H1 (cell line): ENCODE results near the gene GGT6. TPM values are rescaled to one million over a fixed set of nuclear protein-coding genes. Genes with fewer than 3 reads are reported as not detected.

Experiments used
- CTCF ChIA-PET: fragments of 300-600 bp; sonication (Branson Sonifier 250); formaldehyde crosslinking; loops from one replicate; lab custom pipeline; 2021; ENCODE audit not compliant: partially characterized antibody; lab: Charles Lee
- POLR2A ChIA-PET: fragments of 300-600 bp; sonication (Branson Sonifier 250); formaldehyde crosslinking; loops from one replicate; lab custom pipeline; 2021; ENCODE audit warnings: inconsistent platforms; ENCODE audit not compliant: partially characterized antibody; lab: Charles Lee
- DNase-seq, 2 experiments: peaks; one replicate each; pipeline versions ENCODE4 v3.0.0 to v3.0.0-alpha.2; 2010 to 2022; ENCODE audit warnings: low spot score in 2 of 2, low read depth in 1 of 2, mixed read lengths in 1 of 2
- FAIRE-seq: peaks from 2 replicates; lab custom pipeline; 2011; peaks lifted over from hg19 to GRCh38; lab: Jason Lieb, UNC
- H2AFZ ChIP-seq: 2 replicates; pipeline ENCODE4 v1.8.1; 2012; ENCODE audit warnings: low read length, inconsistent platforms
- H2AK5ac ChIP-seq: 2 replicates; pipeline ENCODE4 v1.6.1; 2013; ENCODE audit warnings: low read depth, low read length
- H2BK120ac ChIP-seq: replicated peaks from 2 replicates; pipeline ENCODE3; 2013; ENCODE audit warnings: low read depth, low read length, inconsistent platforms
- H2BK12ac ChIP-seq: 2 replicates; pipeline ENCODE4 v1.6.1; 2013; ENCODE audit warnings: low read depth, low read length
- H2BK15ac ChIP-seq: 2 replicates; pipeline ENCODE4 v1.6.1; 2013; ENCODE audit warnings: low read length
- H2BK20ac ChIP-seq: 2 replicates; pipeline ENCODE4 v1.6.1; 2013; ENCODE audit warnings: low read length
- H2BK5ac ChIP-seq: 2 replicates; pipeline ENCODE4 v1.6.1; 2013; ENCODE audit warnings: low read depth, low read length
- H3K14ac ChIP-seq: 2 replicates; pipeline ENCODE4 v1.6.1; 2013; ENCODE audit warnings: inconsistent platforms; ENCODE audit not compliant: insufficient read length
- H3K18ac ChIP-seq: 2 replicates; pipeline ENCODE4 v1.6.1; 2013; ENCODE audit warnings: low read length; ENCODE audit errors: extremely low read depth
- H3K23ac ChIP-seq: 2 replicates; pipeline ENCODE4 v1.6.1; 2013; ENCODE audit warnings: inconsistent platforms; ENCODE audit not compliant: insufficient read length
- H3K23me2 ChIP-seq: 2 replicates; pipeline ENCODE4 v1.6.1; 2013; ENCODE audit warnings: low read depth, low read length
- H3K27ac ChIP-seq: 2 replicates; pipeline ENCODE4 v1.6.1; 2011; ENCODE audit warnings: low read depth, low read length, inconsistent platforms
- H3K27me3 ChIP-seq, 4 experiments: replicated peaks in 1 of 4; 1 replicate in 1 of 4; 2 replicates in 3 of 4; pipeline versions ENCODE4 v1.6.1 to v1.8.1; 2011 to 2013; ENCODE audit warnings: low read length in 3 of 4, mild to moderate bottlenecking in 3 of 4, inconsistent platforms in 2 of 4, mixed read lengths in 2 of 4, moderate library complexity in 1 of 4; ENCODE audit not compliant: control insufficient read depth in 3 of 4, insufficient read depth in 3 of 4; ENCODE audit errors: extremely low read depth in 1 of 4
- H3K36me3 ChIP-seq, 4 experiments: 2 replicates each; pipeline versions ENCODE4 v1.6.1 to v1.8.1; 2011 to 2013; ENCODE audit warnings: mild to moderate bottlenecking in 4 of 4, low read length in 3 of 4, moderate library complexity in 2 of 4, control low read depth in 1 of 4, inconsistent platforms in 1 of 4; ENCODE audit not compliant: insufficient read depth in 4 of 4, control insufficient read depth in 2 of 4
- H3K4ac ChIP-seq: replicated peaks from 2 replicates; pipeline ENCODE3; 2013; ENCODE audit warnings: low read length, low read depth, mixed read lengths, inconsistent platforms; ENCODE audit not compliant: insufficient read length
- H3K4me1 ChIP-seq, 4 experiments: replicated peaks in 1 of 4; 1 replicate in 1 of 4; 2 replicates in 3 of 4; pipeline versions ENCODE4 v1.6.1 to v1.8.1; 2011 to 2013; ENCODE audit warnings: low read length in 3 of 4, inconsistent platforms in 2 of 4, mixed read lengths in 1 of 4; ENCODE audit not compliant: insufficient read depth in 4 of 4, control insufficient read depth in 3 of 4
- H3K4me2 ChIP-seq, 2 experiments: 2 replicates each; pipeline versions ENCODE4 v1.6.1 to v1.8.1; 2011 to 2013; ENCODE audit warnings: low read depth in 2 of 2, low read length in 2 of 2, control low read depth in 1 of 2, inconsistent platforms in 1 of 2, mild to moderate bottlenecking in 1 of 2; ENCODE audit not compliant: insufficient read depth in 1 of 2
- H3K4me3 ChIP-seq, 4 experiments: fragments of 200-600, 300-600 bp in 1 of 4; sonication (generic), shearing (Covaris generic), sonication (Bioruptor Twin) in 1 of 4; 2 replicates each; pipeline versions ENCODE4 v1.5.1 to v1.8.1; 2011 to 2016; ENCODE audit warnings: low read length in 4 of 4, low read depth in 3 of 4, control low read depth in 2 of 4, inconsistent platforms in 2 of 4, mild to moderate bottlenecking in 2 of 4, mixed read lengths in 1 of 4, moderate library complexity in 1 of 4; ENCODE audit not compliant: insufficient read depth in 2 of 4; ENCODE audit errors: extremely low read depth in 1 of 4
- H3K56ac ChIP-seq: replicated peaks from 2 replicates; pipeline ENCODE3; 2013; ENCODE audit warnings: low read depth, mild to moderate bottlenecking, mixed read lengths, low read length, inconsistent platforms; ENCODE audit not compliant: insufficient read length
- H3K79me1 ChIP-seq: 2 replicates; pipeline ENCODE4 v1.6.1; 2013; ENCODE audit warnings: low read depth, low read length, control low read depth
- H3K79me2 ChIP-seq, 2 experiments: 2 replicates each; pipeline versions ENCODE4 v1.6.1 to v1.8.1; 2012 to 2013; ENCODE audit warnings: low read length in 2 of 2, mild to moderate bottlenecking in 2 of 2, inconsistent platforms in 1 of 2; ENCODE audit not compliant: insufficient read depth in 2 of 2, control insufficient read depth in 1 of 2
- H3K9ac ChIP-seq, 4 experiments: replicated peaks in 1 of 4; 1 replicate in 1 of 4; 2 replicates in 3 of 4; pipeline versions ENCODE4 v1.6.1 to v1.8.1; 2011 to 2013; ENCODE audit warnings: low read depth in 3 of 4, low read length in 3 of 4, control low read depth in 2 of 4, mild to moderate bottlenecking in 2 of 4, moderate library complexity in 2 of 4, inconsistent platforms in 1 of 4; ENCODE audit errors: extremely low read depth in 1 of 4
- H3K9me3 ChIP-seq, 2 experiments: 2 replicates each; pipeline versions ENCODE4 v1.6.1 to v1.8.1; 2012 to 2013; ENCODE audit warnings: mild to moderate bottlenecking in 2 of 2, moderate library complexity in 2 of 2, control low read depth in 1 of 2, inconsistent platforms in 1 of 2, low read depth in 1 of 2, low read length in 1 of 2, mixed read lengths in 1 of 2; ENCODE audit not compliant: insufficient read depth in 2 of 2
- H4K20me1 ChIP-seq, 2 experiments: replicated peaks in 1 of 2; 2 replicates each; pipeline versions ENCODE3 to v1.8.1; 2011 to 2013; ENCODE audit warnings: inconsistent platforms in 2 of 2, low read length in 2 of 2, mild to moderate bottlenecking in 1 of 2; ENCODE audit not compliant: insufficient read depth in 2 of 2, control insufficient read depth in 1 of 2
- H4K5ac ChIP-seq: 2 replicates; pipeline ENCODE4 v1.6.1; 2013; ENCODE audit warnings: low read length, low read depth, mixed read lengths, inconsistent platforms; ENCODE audit not compliant: insufficient read length
- H4K8ac ChIP-seq: 2 replicates; pipeline ENCODE4 v1.8.0; 2013; ENCODE audit warnings: mild to moderate bottlenecking, moderate library complexity, low read length, inconsistent platforms; ENCODE audit not compliant: insufficient read depth; ENCODE audit errors: extremely low read depth
- H4K91ac ChIP-seq: replicated peaks from 2 replicates; pipeline ENCODE3; 2013; ENCODE audit warnings: low read length, mixed read lengths, inconsistent platforms; ENCODE audit not compliant: insufficient read length
- BRCA1 ChIP-seq: IDR thresholded peaks from 2 replicates; pipeline ENCODE4 v1.6.1; 2012; ENCODE audit warnings: low read depth, low read length, improper control_type of control experiment
- CBX8 ChIP-seq: fragments of 300-800, 300-1000 bp; sonication (generic); IDR thresholded peaks from 2 replicates; pipeline ENCODE4 v1.7.1; 2016; ENCODE audit warnings: low read depth, low read length, borderline replicate concordance
- CEBPB ChIP-seq: IDR thresholded peaks from 2 replicates; pipeline ENCODE4 v1.6.1; 2012; ENCODE audit warnings: low read depth, low read length
- CHD1 ChIP-seq: IDR thresholded peaks from 2 replicates; pipeline ENCODE4 v1.6.1; 2012; ENCODE audit warnings: low read depth, low read length, improper control_type of control experiment
- MAFK ChIP-seq: IDR thresholded peaks from 2 replicates; pipeline ENCODE4 v1.6.1; 2012; ENCODE audit warnings: low read depth, mild to moderate bottlenecking, improper control_type of control experiment, low read length
- SIN3A ChIP-seq, 2 experiments: IDR thresholded peaks in 1 of 2; conservative IDR thresholded peaks in 1 of 2; 2 replicates each; pipeline ENCODE4 v1.6.1; 2011 to 2012; ENCODE audit warnings: low read length in 2 of 2, improper control_type of control experiment in 1 of 2, low read depth in 1 of 2, mild to moderate bottlenecking in 1 of 2
- SIRT6 ChIP-seq: IDR thresholded peaks from one replicate; pipeline ENCODE4 v1.7.1; 2012; ENCODE audit warnings: low read length, inconsistent platforms
- SP2 ChIP-seq: IDR thresholded peaks from 2 replicates; pipeline ENCODE4 v1.6.1; 2012; ENCODE audit warnings: mild to moderate bottlenecking, low read length, inconsistent platforms
- TCF12 ChIP-seq: IDR thresholded peaks from 2 replicates; pipeline ENCODE4 v1.6.1; 2011; ENCODE audit warnings: low read depth, mild to moderate bottlenecking, low read length
- WGBS, 2 experiments: shearing (Covaris generic) in 1 of 2; methylation state at CpG; one replicate each; pipeline versions ENCODE4 v1.1.6 to v1.1.7; 2013 to 2015; ENCODE audit warnings: low lambda C conversion rate in 2 of 2, mixed read lengths in 2 of 2, inconsistent platforms in 1 of 2, low coverage in 1 of 2, missing lambda C conversion rate in 1 of 2; ENCODE audit not compliant: insufficient replicate concordance in 2 of 2, insufficient coverage in 1 of 2, insufficient read length in 1 of 2; ENCODE audit errors: extremely low coverage in 1 of 2, missing lambda C conversion rate in 1 of 2; 5-methylcytosine and 5-hydroxymethylcytosine counted together
- polyA plus RNA-seq, 7 experiments: library from polyadenylated mRNA; depleted of rRNA in 3 of 7; stranded (reverse) in 5 of 7; unstranded in 2 of 7; fragments of >200 nt in 5 of 7; fragments of 200-250 nt in 2 of 7; gene quantifications; 1 replicate in 5 of 7; 2 replicates in 1 of 7; 4 replicates in 1 of 7; pipeline versions ENCODE4 v1.2.1 to v1.2.3, GENCODE V29; 2011 to 2013; ENCODE audit warnings: missing spikeins in 2 of 7, mixed read lengths in 2 of 7
- total RNA-seq: library from RNA; stranded (reverse); fragmentation: NEBNext Ultra II Directional; extraction: Animal tissue kit (Norgen Biotek cat#: 25700); gene quantifications from 2 replicates; pipeline ENCODE4 v1.2.1, GENCODE V29; 2021
- TF ChIP-seq, protein P1 (sequence below): IDR thresholded peaks from 2 replicates; pipeline ENCODE4 v1.6.1; 2011; ENCODE audit warnings: low read depth, mild to moderate bottlenecking, low read length; ENCODE audit not compliant: insufficient read depth
- TF ChIP-seq, protein P2 (sequence below): IDR thresholded peaks from 2 replicates; pipeline ENCODE4 v1.6.1; 2012; ENCODE audit warnings: inconsistent platforms

The GGT6 gene
- total and polyA plus RNA-seq, 2 of the 8 experiments (the other 6 are each of a cell fraction or from before 2014, with no cell fraction given): 0.18 TPM; not detected in 1

DNA sequence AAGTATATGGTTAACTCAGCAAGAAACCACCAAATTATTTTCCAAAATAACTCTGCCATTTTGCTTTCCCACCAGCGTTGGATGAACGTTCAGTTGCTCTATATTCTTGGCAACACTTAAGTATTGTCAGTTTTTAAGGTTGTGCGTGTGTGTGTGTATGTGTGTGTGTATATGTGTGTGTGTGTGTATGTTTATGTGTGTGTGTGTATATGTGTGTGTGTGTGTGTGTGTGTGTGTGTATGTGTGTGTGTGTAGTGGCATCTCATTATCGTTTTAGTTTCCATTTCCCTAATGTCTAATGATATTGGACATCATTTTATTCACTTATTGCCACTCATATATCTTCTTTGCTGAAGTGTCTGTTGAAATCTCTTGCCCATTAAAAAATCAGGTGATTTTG lies 12.7 kb upstream of the GGT6 start:
- no peak overlapping the region for H3K9ac ChIP-seq
- TF ChIP-seq, protein P1, sequence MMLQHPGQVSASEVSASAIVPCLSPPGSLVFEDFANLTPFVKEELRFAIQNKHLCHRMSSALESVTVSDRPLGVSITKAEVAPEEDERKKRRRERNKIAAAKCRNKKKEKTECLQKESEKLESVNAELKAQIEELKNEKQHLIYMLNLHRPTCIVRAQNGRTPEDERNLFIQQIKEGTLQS: no peak
- TF ChIP-seq CBX8 (no peak), BRCA1 (no peak), TCF12 (no peak), CHD1 (no peak), SIN3A (conservative IDR thresholded peaks at IDR 0.05 in 1 of 2, IDR thresholded peaks at IDR 0.05 in 1 of 2; ENCODE audit: low read depth in 1 of 2, low read length in 2 of 2) (no peak), SP2 (no peak), SIRT6 (no peak), CEBPB (no peak), MAFK (no peak)
- TF ChIP-seq, protein P2, sequence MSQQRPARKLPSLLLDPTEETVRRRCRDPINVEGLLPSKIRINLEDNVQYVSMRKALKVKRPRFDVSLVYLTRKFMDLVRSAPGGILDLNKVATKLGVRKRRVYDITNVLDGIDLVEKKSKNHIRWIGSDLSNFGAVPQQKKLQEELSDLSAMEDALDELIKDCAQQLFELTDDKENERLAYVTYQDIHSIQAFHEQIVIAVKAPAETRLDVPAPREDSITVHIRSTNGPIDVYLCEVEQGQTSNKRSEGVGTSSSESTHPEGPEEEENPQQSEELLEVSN: no peak
- FAIRE-seq: no peak

More for the DNA sequence above, 12.7 kb upstream of the GGT6 start:
- H2BK20ac ChIP-seq: no peak overlapping the region
- H3K4me3 ChIP-seq: no peak overlapping the region
- H3K56ac ChIP-seq: no peak overlapping the region
- H2BK5ac ChIP-seq: no peak overlapping the region
- no peaks in the 10 kb centered on the region for H4K20me1 ChIP-seq
- H3K4me1 ChIP-seq: peaks cover 9 to 23% (median 16%) of the 10 kb centered on the region in 4 experiments
- H2BK120ac ChIP-seq: no peak overlapping the region
- no peaks in the 10 kb centered on the region for H3K79me2 ChIP-seq
- no peak overlapping the region for H3K4ac ChIP-seq
- H3K4me2 ChIP-seq: no peak overlapping the region
- ChIA-PET POLR2A (no interaction called here), CTCF (interaction anchor here (0.9 to 1.2 kb wide), 2 partner anchors 11 to 22 kb away, joined by 4 read pairs; partner anchors contain the start of gene SMTNL2)
- H2BK12ac ChIP-seq: no peak overlapping the region
- H4K5ac ChIP-seq: no peak overlapping the region
- H2BK15ac ChIP-seq: no peak overlapping the region
- H2AK5ac ChIP-seq: no peak overlapping the region
- WGBS, 2 experiments: 88% methylated on average over 4 of the region's 4 CpGs; no CpG with 5 or more reads in 1 of the 2 experiments
- no peaks in the 10 kb centered on the region for H3K27me3 ChIP-seq
- H3K9me3 ChIP-seq: no peaks in the 10 kb centered on the region
- no peak overlapping the region for H4K8ac ChIP-seq
- no peak overlapping the region for H2AFZ ChIP-seq
- no peak overlapping the region for H3K14ac ChIP-seq
- H3K79me1 ChIP-seq: no peaks in the 10 kb centered on the region
- no peak overlapping the region for H3K23ac ChIP-seq
- H3K23me2 ChIP-seq: no peaks in the 10 kb centered on the region; the same call in 1 of the 2 replicates
- no peaks in the 10 kb centered on the region for H3K36me3 ChIP-seq
- no peak overlapping the region for H3K27ac ChIP-seq
- no peak overlapping the region for H4K91ac ChIP-seq
- no peak overlapping the region for H3K18ac ChIP-seq
- no peak for DNase-seq
